K562 (cell line): ENCODE data around the gene STRA8.

Experiments
- CTCF ChIP-seq, 3 experiments: IDR thresholded peaks in 2 of 3; conservative IDR thresholded peaks in 1 of 3; 2 replicates each; pipeline ENCODE4 v1.5.1; 2011 to 2012; ENCODE audit warnings: low read length in 3 of 3, mild to moderate bottlenecking in 3 of 3, control low read depth in 2 of 3, improper control_type of control experiment in 1 of 3, inconsistent platforms in 1 of 3, low read depth in 1 of 3, mixed read lengths in 1 of 3, moderate library complexity in 1 of 3; ENCODE audit not compliant: insufficient read depth in 2 of 3
- GTF3C2 ChIP-seq: IDR thresholded peaks from 3 replicates; pipeline ENCODE4 v1.6.1; 2011; ENCODE audit warnings: borderline replicate concordance, mild to moderate bottlenecking, moderate library complexity; ENCODE audit not compliant: insufficient read length; ENCODE audit errors: extremely low read depth
- NR2C2 ChIP-seq, 2 experiments: fragments of 200-800 bp in 1 of 2; sonication (Bioruptor generic) in 1 of 2; sonication (generic) in 1 of 2; formaldehyde crosslinking in 1 of 2; IDR thresholded peaks; 2 replicates each; pipeline versions ENCODE4 v1.6.1 to v1.8.0; 2016 to 2022; ENCODE audit warnings: mild to moderate bottlenecking in 1 of 2, missing compliant biosample characterization in 1 of 2, missing genetic modification characterization in 1 of 2, missing genetic modification reagents in 1 of 2
- POLR2AphosphoS5 ChIP-seq: IDR thresholded peaks from 2 replicates; pipeline ENCODE4 v1.6.1; 2011; ENCODE audit warnings: mild to moderate bottlenecking, low read depth, low read length, moderate library complexity; ENCODE audit not compliant: control insufficient read depth, insufficient read depth
- POU5F1 ChIP-seq: fragments of 150-350 bp; IDR thresholded peaks from 2 replicates; pipeline ENCODE4 v1.6.1; 2014; ENCODE audit warnings: borderline replicate concordance, low read length, low read depth, mild to moderate bottlenecking; ENCODE audit not compliant: partially characterized antibody
- ZNF280B ChIP-seq: fragments of 250-450 bp; sonication (Bioruptor Pico); IDR thresholded peaks from 2 replicates; pipeline ENCODE4 v1.5.1; 2021; ENCODE audit warnings: mild to moderate bottlenecking

GRCh38 chr7:135207406-135208101 is 26.1 kb upstream of the STRA8 start:
- TF ChIP-seq GTF3C2 (no peak), NR2C2 (CRISPR knock-in tag; IDR thresholded peaks at IDR 0.05) (no peak), NR2C2 (tag; IDR thresholded peaks at IDR 0.05) (no peak), POLR2AphosphoS5 (no peak), ZNF280B (no peak), CTCF (IDR thresholded peaks at IDR 0.05 in 2 of 3, conservative IDR thresholded peaks at IDR 0.05 in 1 of 3; ENCODE audit: insufficient read depth in 2 of 3, low read depth in 1 of 3, low read length in 3 of 3) (no peak), POU5F1 (no peak)
